ENCODE measurements around the gene FRMD4A.

FRMD4A gene

GRCh38 chr10:13853854-13854253, 476.9 kb downstream of the FRMD4A start:
- no peak for DNase-seq (ENCODE audit: extremely low read depth, low read depth)
- no peak for TF ChIP-seq CTCF (IDR thresholded peaks at IDR 0.05; ENCODE audit: low read depth, low read length)

DNA sequence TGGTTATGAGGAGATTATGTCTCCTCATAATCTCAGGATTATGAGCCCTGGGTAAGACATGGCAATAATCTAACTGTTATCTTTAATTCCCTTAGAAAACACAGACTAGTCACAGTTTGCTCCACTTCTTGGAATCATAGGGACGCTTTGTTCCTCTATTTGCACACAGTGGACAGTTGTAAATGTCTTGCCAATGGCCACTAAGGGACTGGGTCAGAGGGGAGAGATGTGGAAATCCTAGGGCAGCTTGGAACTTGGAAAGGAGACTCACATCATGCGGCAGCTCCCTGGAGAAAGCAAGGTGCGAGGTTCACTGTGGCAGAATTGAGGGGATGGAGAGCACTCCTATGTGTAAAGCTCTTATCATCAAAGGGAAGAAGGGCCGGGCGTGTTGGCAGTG, 477.9 kb downstream of the FRMD4A start:
- no peak for DNase-seq (ENCODE audit: extremely low read depth, low read depth)
- TF ChIP-seq CTCF (IDR thresholded peaks at IDR 0.05; ENCODE audit: low read depth, low read length) = no peak

GRCh38 chr10:13851906-13852305, 478.8 kb downstream of the FRMD4A start:
- DNase-seq (ENCODE audit: extremely low read depth, low read depth) = no peak

GRCh38 chr10:13848520-13849445, 481.9 kb downstream of the FRMD4A start:
- DNase-seq (ENCODE audit: extremely low read depth, low read depth) = no peak
- TF ChIP-seq CTCF (IDR thresholded peaks at IDR 0.05; ENCODE audit: low read depth, low read length) = no peak

More at GRCh38 chr10:13851906-13852305, 478.8 kb downstream of the FRMD4A start:
- TF ChIP-seq CTCF (IDR thresholded peaks at IDR 0.05; ENCODE audit: low read depth, low read length) = no peak

- TF ChIP-seq CTCF (IDR thresholded peaks at IDR 0.05; ENCODE audit: low read depth, low read length) = no peak
- DNase-seq (ENCODE audit: extremely low read depth, low read depth) = no peak
These were observed 483.5 kb downstream of the FRMD4A start for GRCh38 chr10:13847201-13847631.

DNA sequence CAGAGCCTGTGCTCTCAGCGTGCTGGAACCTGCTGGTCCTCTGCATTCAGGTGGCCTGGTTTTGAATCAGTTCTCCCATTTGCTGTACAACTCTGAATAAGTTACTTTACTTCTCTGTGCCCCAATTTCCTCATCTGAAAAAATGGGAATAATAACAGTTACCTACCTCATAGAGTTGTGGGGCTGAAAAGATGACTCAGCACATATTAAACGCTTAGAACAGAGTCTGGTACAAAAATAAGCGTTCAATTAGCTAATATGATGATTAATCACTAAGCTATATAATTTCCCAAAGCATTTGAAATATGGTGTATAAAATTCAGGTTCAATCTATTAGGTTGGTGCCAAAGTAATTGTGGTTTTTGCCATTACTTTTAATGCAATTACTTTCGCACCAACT, 484.8 kb downstream of the FRMD4A start:
- no peak for DNase-seq (ENCODE audit: extremely low read depth, low read depth)
- TF ChIP-seq CTCF (IDR thresholded peaks at IDR 0.05; ENCODE audit: low read depth, low read length) = no peak

GRCh38 chr10:13844651-13845050, 486.1 kb downstream of the FRMD4A start:
- TF ChIP-seq CTCF (IDR thresholded peaks at IDR 0.05; ENCODE audit: low read depth, low read length) = no peak
- DNase-seq (ENCODE audit: extremely low read depth, low read depth) = no peak

All from AG09319 (cell line).